KMS-11 (cell line): Measurements from ENCODE around the gene ZNF618.

Source experiments
- H2AFZ ChIP-seq: fragments of 200-600 bp; sonication (generic); 2 replicates; pipeline ENCODE4 v1.6.1; 2016; ENCODE audit warnings: antibody characterized with exemption, mixed run types, low read depth
- H3K27ac ChIP-seq: fragments of 200-600 bp; sonication (generic); 2 replicates; pipeline ENCODE4 v1.6.1; 2016; ENCODE audit warnings: mild to moderate bottlenecking, mixed run types
- H3K27me3 ChIP-seq: fragments of 200-600 bp; sonication (generic); 2 replicates; pipeline ENCODE4 v1.6.1; 2017; ENCODE audit warnings: mild to moderate bottlenecking, low read depth, mixed run types, moderate library complexity; ENCODE audit not compliant: insufficient read depth
- H3K36me3 ChIP-seq: fragments of 200-600 bp; sonication (generic); 2 replicates; pipeline ENCODE4 v1.6.1; 2017; ENCODE audit warnings: mild to moderate bottlenecking, mixed run types; ENCODE audit not compliant: insufficient read depth
- H3K4me1 ChIP-seq: fragments of 200-600 bp; sonication (generic); 2 replicates; pipeline ENCODE4 v1.6.1; 2016; ENCODE audit warnings: mild to moderate bottlenecking, low read depth, mixed run types; ENCODE audit not compliant: poor library complexity, severe bottlenecking
- H3K4me2 ChIP-seq: fragments of 200-600 bp; sonication (generic); 2 replicates; pipeline ENCODE4 v1.7.0; 2016; ENCODE audit warnings: mild to moderate bottlenecking, mixed run types
- H3K4me3 ChIP-seq: fragments of 200-600 bp; sonication (generic); IDR thresholded peaks from 2 replicates; pipeline ENCODE4 v1.6.1; 2017; ENCODE audit warnings: low read depth, low read length, mixed read lengths; ENCODE audit not compliant: insufficient read depth
- H3K79me2 ChIP-seq: fragments of 200-600 bp; sonication (generic); 2 replicates; pipeline ENCODE4 v1.6.1; 2016; ENCODE audit warnings: low read depth, mixed run types; ENCODE audit not compliant: insufficient read depth
- H3K9ac ChIP-seq: fragments of 200-600 bp; sonication (generic); 2 replicates; pipeline ENCODE4 v1.6.1; 2016; ENCODE audit warnings: mild to moderate bottlenecking, mixed run types
- H4K20me1 ChIP-seq: fragments of 200-600 bp; sonication (generic); 2 replicates; pipeline ENCODE4 v1.6.1; 2016; ENCODE audit warnings: mild to moderate bottlenecking, mixed run types; ENCODE audit not compliant: insufficient read depth
- CTCF ChIP-seq: fragments of 200-600 bp; sonication (generic); conservative IDR thresholded peaks from 2 replicates; pipeline ENCODE4 v1.6.1; 2017; ENCODE audit warnings: low read depth, mild to moderate bottlenecking, antibody characterized with exemption, low read length, moderate library complexity, mixed read lengths

ZNF618 gene

GRCh38 chr9:113888976-113889375, 12.9 kb downstream of the ZNF618 start:
- Histone ChIP-seq H2AFZ (no peak overlapping the region), H3K27me3 (no peaks in the 10 kb centered on the region), H3K9ac (no peak overlapping the region), H3K36me3 (no peaks in the 10 kb centered on the region), H3K79me2 (no peaks in the 10 kb centered on the region), H3K27ac (no peak overlapping the region), H4K20me1 (no peaks in the 10 kb centered on the region), H3K4me1 (peaks cover 24% of the 10 kb centered on the region), H3K4me2 (no peak overlapping the region), H3K4me3 (no peak overlapping the region)
- no peak for TF ChIP-seq CTCF

- H3K4me3 ChIP-seq = no peak overlapping the region
- H3K4me2 ChIP-seq = no peak overlapping the region
- H3K27ac ChIP-seq = no peak overlapping the region
- no peaks in the 10 kb centered on the region for H3K79me2 ChIP-seq
- peaks cover 16% of the 10 kb centered on the region for H3K4me1 ChIP-seq
- H3K9ac ChIP-seq = no peak overlapping the region
- H4K20me1 ChIP-seq = no peaks in the 10 kb centered on the region
- no peaks in the 10 kb centered on the region for H3K27me3 ChIP-seq
- TF ChIP-seq CTCF = no peak
- H3K36me3 ChIP-seq = no peaks in the 10 kb centered on the region
- H2AFZ ChIP-seq = no peak overlapping the region
Measured at GRCh38 chr9:113890704-113891103, 14.6 kb downstream of the ZNF618 start.

GRCh38 chr9:113892861-113893491, 16.9 kb downstream of the ZNF618 start:
- Histone ChIP-seq H4K20me1 (no peaks in the 10 kb centered on the region), H2AFZ (no peak overlapping the region), H3K27ac (no peak overlapping the region), H3K79me2 (no peaks in the 10 kb centered on the region), H3K36me3 (no peaks in the 10 kb centered on the region), H3K4me3 (no peak overlapping the region), H3K4me1 (no peaks in the 10 kb centered on the region), H3K27me3 (no peaks in the 10 kb centered on the region), H3K9ac (no peak overlapping the region), H3K4me2 (no peak overlapping the region)
- no peak for TF ChIP-seq CTCF

- no peak for TF ChIP-seq CTCF
- Histone ChIP-seq H3K79me2 (no peaks in the 10 kb centered on the region), H3K4me2 (no peak overlapping the region)
Measured at GRCh38 chr9:113894166-113894565, 18.1 kb downstream of the ZNF618 start.

More at GRCh38 chr9:113894166-113894565, 18.1 kb downstream of the ZNF618 start:
- H3K4me1 ChIP-seq = no peaks in the 10 kb centered on the region
- no peaks in the 10 kb centered on the region for H4K20me1 ChIP-seq
- H2AFZ ChIP-seq = no peak overlapping the region
- H3K27me3 ChIP-seq = no peaks in the 10 kb centered on the region
- H3K4me3 ChIP-seq = no peak overlapping the region
- no peak overlapping the region for H3K9ac ChIP-seq
- no peak overlapping the region for H3K27ac ChIP-seq
- no peaks in the 10 kb centered on the region for H3K36me3 ChIP-seq
